GM18519 (cell line): ENCODE measurements around the gene SUGCT.

Experiments used
- ATAC-seq: cut with Tn5 transposase; IDR thresholded peaks from one replicate; pipeline ENCODE4 v1.9.1; 2021; ENCODE audit warnings: mild to moderate bottlenecking, moderate library complexity; ENCODE audit not compliant: unreplicated experiment, low FRiP score

SUGCT gene

DNA sequence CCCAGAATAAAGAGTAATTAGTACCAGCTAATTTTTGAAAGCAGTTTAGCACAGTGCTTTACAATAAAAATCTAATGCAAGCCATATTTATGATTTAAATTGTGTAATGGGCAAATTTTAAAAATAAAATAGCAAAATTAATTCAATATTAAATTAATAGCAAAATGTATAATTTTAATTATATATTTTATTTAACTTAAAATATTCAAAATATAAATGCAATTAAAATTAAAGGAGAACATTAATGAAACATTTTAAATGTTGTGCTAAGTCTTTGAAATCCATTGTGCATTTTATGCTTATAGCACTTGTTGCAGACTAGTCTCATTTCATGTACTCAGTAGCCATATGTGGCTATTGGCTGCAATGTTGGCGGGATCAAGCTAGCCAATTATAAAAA, 367.6 kb downstream of the SUGCT start:
- no peak for ATAC-seq

DNA sequence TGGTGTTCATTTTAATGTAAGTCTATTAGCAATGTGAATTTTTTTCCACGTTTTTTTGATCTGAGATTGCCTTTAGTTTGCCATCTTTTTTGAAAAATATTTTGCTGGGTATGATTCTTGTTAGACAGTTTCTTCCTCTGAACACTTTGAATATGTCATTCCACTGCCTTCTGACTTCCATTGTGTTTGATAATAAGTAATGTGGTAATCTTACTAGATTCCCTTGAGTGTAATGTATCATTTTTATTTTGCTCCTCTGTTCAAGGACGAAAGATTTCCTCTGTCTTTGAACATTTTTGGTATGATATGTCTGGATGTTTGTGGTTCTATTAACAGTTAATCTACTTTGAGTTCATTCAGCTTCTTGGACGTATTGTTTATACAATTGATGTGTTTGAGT, 371.4 kb downstream of the SUGCT start:
- no peak for ATAC-seq

DNA sequence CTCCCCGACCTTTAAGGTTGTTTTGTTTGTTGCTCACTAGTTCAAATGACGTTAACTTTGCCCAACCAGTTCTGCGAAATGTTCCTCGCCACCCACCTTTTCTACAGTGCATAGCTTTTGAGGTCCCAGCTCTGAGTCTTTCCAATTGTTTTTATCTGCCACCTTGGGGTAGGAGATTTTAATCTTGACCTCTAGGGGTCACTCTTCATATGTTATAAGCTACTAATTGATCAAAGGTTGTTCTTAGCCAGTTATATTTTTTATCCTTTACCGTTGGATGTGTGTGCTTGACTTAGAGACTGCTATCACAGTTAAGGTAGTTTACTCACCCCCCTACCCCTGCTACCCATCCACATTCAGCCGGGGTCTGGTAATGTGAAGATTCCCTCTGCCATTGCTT, 372.4 kb downstream of the SUGCT start:
- no peak for ATAC-seq

DNA sequence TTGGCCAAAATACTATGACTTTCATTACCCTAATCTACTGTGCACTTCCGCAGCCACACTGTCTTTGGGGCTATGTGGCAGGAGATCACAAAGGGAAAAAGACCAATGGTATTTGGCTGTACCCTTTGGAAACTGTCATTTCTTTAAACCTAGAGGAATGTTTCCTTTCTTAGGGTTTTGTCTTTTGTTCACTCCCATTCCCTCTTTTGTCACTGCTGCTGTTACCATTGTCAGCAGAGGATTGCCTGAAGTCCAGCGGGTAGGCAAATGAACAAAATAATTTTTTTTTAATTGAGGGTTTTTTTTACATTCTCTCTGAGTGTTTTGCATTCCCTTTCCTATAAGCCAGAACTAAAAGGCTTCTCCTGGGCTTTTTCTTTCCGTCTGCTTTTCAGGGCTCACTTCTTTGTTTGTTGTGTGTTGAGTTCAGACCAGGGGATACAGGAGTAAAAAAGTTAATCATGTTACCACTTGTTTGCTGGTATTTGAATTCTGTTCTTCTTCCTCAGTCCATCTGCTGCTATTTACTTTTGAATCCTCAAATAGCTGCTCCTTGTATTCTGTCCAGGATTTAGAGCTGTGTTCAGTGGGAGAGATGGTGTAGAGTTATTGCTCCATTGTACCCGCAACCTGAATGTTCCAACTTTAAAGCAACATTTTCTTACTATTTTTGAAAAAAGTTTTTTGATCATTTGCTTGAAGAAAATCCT, 374.6 kb downstream of the SUGCT start:
- no peak for ATAC-seq

DNA sequence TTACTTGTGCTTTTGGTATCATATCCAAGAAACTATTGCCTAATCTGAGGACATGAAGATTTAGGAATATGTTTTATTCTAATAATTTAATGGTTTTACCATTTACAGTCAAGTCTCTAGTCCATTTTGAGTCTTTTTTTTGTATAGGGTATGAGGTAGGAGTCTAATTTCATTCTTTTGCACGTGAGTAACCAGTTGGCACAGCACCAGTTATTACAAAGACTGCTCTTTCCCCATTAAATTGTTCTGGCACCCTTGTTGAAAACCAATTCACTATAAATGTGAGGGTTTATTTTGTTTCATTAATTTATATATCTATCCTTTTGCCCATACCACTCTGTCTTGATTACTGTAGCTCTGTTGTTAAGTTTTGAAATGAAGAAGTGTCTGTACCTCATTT, 381.6 kb downstream of the SUGCT start:
- no peak for ATAC-seq

DNA sequence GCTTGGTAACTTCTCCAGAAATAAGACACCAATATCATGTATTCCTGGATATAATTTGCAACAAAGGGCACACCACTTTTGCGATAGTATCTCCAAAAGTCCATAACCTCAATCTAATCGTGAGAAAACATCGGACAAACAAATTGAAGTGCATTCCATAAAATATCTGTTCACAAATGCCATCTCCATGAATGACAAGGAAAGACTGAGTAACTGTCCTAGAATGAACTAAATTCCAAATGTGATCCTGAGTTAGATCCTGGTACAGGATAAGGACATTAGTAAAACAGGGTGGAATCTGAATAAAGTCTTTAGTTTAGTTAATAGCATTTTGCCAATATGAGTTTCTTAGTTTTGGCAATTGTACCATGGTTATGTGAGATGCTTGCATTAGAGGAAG, 384.2 kb downstream of the SUGCT start:
- no peak for ATAC-seq

DNA sequence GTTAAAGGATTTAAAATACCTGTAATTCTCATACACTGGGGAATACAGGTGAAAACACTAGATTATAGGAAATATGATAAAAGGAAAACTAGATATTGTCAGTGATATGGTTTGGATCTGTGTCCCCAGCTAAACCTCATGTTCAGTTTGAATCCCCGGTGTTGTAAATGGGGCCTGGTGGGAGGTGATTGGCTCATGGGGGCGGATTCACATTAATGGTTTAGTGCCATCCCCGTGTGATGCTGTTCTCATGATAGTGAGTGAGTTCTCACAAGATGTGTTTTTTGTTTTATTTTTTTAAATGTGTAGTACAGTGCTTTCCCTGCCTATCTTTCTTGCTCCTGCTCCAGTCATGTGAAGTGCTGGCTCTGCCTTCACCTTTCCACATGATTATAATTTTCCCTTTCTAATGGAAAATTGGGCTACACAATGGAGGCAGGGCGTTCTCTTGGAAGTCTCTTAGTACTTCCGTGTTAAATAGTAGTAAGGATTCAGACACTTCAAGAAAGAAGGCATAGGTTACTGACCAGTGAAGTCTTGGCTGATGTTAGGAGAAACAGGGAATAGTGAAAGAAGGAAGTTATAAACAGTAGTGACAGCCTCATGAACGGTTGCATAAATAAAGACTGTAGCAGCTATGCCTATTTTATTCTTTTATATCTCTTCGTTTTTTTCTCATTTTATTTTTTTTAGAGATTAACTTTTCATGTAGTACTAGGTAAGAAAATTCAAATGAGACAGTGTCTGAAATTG, 386.4 kb downstream of the SUGCT start:
- no peak for ATAC-seq

DNA sequence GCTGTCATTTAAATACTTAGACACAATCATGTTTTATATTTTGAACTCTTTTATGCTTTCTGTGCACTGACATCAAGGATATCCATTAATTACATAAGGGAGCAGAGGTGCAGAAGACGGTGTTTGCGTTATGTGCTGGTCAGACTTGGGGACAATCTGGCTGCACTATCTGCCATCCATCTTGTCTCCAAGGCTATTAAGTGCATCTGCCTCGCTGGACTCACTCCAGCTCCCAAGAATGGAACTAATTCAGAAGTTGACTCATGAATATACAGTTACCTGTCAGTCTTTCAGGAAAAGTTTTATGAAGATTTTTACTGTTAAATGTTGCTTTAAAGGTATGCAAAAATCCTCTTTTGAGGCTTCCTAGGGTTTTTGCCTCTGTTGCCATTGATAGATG, 391.0 kb downstream of the SUGCT start:
- no peak for ATAC-seq

DNA sequence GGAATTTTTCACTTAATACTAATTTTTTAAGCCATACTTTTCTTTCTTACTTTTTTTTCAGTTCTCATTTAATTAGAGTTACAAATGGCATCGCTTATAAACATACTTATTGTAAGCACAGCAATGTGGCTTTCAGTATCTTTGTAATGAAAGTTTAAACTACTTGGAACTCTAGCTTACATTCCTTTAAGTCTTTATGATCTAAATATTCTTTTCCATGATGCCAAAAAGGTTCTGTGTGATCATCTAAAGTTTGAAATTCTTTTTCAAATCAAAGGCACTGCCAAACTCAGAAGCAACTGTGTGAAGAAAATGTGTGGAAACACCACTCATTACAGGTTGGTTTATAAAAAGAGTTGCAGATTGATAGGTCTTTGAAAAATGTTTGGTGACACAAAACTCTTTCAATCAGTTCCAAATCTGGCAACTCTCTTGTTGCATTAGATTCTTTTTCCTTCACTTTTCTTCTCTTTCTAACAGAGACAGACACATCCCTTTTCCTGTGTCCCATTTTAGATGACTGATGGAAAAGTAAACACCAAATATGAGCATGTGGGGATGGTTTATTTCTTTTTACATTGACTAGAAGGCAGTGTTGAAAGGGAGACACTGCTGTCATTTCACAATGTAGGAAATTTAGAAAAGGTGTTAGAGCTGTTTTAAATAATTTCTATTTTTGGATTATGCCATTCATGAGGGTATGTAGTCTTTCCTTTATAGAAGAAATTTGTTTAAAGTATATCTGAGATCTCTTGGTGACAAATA, 392.3 kb downstream of the SUGCT start:
- ATAC-seq = no peak

DNA sequence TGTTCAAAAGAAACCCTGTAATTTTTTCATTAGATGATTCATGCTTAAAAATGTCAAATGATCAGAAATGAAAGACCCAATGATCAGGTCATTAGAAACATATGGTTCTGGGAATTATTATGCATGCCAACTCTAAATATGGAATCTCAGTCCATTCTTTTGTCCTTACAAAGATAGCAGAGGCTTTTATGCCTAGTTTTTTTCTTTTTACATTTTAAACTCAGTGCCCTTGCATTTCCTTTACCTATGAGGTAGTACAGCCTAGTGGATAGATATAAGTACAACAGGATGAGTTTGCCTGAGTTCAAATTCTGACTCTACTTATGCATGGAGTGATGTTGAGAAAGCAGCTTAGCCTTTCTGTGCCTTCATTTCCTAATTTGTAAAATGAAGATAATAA, 392.9 kb downstream of the SUGCT start:
- ATAC-seq = no peak

DNA sequence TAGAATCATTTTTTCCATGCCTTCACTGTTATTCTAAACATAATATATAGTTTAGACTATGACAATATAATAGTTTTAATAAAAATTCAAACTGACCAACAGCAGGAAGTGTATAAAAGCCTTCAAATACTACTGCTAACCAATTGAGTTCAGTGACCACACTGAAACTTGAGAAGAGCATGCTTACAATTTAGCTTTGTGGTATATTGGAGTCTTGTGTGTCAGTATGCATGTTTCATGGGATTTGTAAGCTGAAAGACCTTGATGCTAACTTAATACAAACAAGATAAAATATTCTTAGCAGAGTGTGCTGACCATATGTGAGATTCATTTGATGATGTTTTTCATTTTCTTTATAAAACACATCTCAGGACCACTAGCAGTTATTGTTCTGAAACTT, 395.5 kb downstream of the SUGCT start:
- no peak for ATAC-seq

DNA sequence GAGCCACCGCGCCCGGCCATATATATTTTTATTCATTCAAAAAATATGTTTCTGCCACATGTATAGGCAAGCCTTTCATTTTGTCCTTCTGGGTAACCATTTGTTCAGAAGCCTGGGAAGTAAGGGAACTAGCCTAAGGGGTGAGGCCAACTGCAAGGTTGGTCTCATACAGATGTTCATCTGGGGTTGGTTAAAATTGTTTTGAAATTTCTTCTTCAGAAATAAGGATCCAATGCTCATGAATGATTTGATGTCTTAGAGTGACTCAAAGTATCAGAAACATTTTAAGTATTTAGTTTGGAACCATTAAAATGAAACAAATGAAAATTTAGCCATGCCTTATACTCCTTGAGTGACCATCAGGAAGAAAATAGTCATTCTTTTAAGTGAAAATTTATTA, 397.2 kb downstream of the SUGCT start:
- no peak for ATAC-seq

DNA sequence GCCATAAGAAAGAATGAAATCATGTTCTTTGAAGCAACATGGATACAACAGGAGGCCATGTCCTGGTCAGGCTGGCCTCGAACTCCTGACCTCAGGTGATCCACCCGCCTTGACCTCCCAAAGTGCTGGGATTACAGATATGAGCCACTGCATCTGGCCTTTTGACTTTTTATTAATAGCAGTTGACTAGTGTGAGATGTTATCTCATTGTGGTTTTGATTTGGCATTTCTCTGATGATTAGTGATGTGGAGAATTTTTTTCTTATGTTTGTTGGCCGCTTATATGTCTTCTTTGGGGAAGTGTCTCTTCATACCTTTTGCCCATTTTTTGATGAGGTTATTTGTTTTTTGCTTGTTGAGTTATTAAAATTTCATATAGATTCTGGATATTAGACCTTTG, 400.9 kb downstream of the SUGCT start:
- ATAC-seq = no peak

DNA sequence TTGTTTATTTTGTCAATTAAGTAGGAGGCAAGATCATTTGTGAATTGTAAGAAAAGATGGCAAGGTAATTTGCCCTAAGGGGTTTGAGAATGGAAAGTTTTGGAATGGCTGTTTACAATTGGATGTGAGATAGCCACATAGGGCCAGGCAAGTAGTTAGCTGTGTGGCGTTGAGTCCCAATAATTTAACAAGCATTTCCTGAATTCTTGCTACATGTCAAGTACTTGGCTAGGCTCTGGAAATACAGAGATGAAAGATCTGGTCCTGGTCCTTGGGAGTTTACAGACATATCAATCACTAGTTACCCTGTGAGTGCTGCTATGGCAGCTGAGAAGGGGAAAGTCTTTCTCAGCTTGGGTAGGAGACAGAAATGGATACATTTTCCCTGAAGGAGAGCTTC, 401.6 kb downstream of the SUGCT start:
- no peak for ATAC-seq

DNA sequence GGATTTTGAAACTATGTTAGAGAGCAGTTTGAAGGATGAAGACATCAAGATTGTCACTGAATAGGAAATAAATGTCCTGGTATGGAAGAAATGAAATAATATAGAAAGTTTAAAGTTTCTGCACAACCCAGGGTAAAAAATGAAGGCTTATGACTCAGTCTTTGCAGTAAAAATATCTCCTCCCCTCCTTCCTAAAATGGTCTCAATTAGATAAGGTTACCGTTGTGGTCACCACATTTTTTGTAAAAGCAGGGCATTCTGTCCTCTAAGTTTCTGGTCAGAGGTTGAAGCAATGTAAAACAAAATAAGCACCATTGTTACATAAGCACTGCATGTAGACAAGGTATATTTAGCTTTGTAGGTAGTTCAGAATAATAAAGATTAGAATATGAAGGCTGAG, 403.5 kb downstream of the SUGCT start:
- no peak for ATAC-seq

DNA sequence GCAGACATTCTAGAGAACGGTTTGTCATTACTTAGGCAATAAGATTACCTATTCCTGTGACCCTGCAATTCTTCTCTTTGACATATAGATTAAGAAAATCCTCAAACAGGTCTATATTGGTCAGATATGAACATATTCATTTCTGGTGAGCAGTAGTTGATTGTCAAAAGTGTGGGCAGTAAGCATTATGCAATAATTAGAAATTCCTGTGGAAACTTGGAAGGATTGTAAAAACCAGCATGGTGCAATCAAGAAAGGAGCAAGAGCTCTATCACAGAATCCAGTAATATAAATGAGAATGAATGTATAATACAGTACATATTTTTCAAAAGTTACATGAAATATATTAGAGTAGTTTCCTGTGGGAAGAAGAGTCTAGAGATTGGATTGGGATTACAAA, 406.5 kb downstream of the SUGCT start:
- ATAC-seq = no peak

DNA sequence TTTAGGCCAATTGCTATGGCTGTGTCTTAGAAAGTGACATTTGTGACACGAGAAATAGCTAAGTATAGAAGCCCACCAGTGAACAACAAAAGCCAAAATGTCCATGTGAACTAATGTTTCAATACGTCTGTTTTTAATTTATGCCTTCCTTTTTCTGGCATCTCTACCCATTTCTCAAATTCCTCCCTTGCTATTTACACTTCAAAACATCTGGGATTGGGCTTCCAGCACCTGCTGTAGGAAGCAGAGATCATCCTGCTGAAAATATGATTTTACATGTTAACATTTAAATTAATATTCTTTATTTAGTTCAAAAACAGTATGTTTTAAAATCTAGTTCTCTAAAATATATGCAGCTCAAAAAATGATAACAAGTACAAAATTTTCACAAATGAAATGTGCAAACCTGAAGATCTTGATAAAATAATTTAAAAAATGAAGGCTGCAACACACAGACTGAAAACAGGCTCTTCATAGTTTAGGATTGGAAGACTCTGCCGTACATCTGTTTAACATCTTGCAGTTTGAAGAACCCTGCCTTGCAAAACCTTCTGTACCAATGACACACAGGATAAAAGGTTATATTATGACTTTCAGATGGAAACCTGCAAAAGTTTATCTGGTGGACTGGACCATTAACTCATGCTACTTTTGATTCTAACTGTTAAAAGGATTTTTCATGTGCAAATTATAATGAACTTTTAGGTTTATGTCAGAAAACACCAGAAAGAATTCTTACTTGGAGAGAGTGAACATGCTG, 408.4 kb downstream of the SUGCT start:
- no peak for ATAC-seq

DNA sequence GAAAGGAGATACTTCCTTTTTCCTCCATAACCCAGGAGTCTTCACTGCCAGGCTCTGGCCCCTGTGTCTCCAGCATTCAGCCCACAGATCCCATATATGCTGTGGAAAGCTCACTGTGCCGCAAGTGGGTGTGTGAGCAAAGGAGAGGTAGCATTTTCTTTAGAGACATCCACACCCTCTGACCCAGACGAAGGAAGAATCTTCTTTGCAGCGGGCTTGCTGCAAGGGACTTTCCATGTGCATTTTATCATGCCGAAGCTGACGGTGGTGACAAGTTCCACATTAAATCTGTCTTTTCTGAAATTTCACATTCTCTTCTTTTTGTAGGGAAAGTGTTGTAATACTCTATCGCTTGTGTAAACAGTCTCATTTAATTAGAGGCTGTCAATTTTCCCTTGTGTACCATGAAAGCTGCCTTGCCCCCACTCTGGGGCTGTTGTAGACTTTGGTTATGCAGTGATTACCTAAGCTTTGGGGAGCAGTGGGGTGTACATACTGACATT, 409.5 kb downstream of the SUGCT start:
- no peak for ATAC-seq

DNA sequence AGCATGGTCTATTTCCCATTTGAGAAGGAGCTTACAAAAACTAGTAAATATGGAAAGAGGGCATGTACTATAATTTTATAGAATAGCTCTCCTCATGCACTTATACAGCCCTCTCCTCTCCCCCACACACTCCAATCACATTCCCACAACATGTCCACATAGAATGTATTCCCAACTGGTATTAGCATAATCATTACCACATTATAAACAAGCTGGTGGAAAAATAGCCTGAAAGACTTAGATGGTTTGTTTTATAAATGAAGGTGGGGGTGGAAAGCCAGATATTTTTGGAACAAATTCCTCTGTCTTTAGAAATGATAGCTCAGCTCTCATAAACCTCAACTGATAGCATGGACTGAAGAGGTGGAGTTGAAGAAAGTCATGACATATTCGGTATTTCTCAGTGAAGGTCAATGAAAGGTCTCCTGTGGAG, 410.1 kb downstream of the SUGCT start:
- ATAC-seq = no peak

DNA sequence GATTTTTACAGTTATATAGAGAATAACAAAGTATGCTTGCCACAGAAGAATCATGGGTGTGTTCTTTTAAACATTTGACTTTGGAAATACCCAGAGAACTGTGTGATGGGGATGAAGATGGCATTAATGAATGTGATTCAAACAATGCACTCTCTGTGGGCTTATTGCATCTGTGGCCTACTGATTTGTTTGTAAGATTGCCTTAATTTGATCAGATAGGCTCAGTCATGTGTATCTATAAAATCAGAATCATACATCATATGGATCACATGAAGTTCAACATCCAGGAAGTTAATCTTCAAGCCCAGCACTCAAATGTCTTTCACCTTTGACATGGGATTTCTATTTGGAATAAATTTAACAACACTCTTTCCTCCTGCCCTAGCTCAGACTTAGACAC, 410.9 kb downstream of the SUGCT start:
- ATAC-seq = no peak
